ENCODE data around the gene CDH4. TPM values are rescaled to one million over a fixed set of nuclear protein-coding genes. Genes with fewer than 3 reads are reported as not detected.

Gene CDH4
- polyA plus RNA-seq, 4 donors: 1.1 to 8.1 (median 6.9) TPM

DNA sequence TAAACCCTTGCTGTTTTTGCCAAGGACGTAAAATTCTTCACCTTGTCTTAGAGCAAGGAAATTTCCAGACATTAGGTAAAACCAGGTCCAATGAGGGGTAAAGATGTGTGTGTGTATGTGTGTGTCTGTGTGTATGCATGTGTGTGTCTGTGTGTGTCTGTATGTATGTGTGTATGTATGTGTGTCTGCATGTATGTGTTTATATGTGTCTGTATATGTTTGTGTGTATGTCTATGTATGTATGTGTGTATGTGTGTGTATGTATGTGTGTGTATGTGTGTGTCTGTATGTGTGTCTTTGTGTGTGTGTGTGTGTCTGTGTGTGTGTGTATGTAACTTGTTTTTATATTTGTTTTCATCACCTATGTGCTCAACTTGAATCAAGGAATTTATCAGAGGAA lies 439.9 kb downstream of the CDH4 start:
- DNase-seq (ENCODE audit: low read depth in 4 of 4, low spot score in 3 of 4): no peak

DNA sequence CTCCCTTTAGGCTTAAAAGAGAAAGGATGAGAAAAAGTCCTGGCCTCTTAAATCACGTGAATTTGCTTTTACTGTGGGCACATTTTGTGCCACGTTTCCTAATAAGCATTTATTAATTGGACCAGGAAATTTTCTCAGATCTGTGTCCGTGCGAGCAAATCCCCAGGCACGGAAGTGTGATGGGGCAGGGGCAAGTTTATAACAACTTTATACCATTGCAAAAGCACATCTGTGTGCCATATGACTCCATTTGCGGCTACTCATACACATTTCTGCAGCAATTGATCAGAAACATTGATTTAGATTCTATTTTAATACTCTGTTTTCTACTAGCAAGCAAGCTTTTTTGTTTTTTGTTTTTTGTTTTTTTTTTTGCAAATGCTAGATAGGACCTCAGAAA lies 440.4 kb downstream of the CDH4 start:
- no peak for DNase-seq (ENCODE audit: low read depth in 4 of 4, low spot score in 3 of 4)

DNA sequence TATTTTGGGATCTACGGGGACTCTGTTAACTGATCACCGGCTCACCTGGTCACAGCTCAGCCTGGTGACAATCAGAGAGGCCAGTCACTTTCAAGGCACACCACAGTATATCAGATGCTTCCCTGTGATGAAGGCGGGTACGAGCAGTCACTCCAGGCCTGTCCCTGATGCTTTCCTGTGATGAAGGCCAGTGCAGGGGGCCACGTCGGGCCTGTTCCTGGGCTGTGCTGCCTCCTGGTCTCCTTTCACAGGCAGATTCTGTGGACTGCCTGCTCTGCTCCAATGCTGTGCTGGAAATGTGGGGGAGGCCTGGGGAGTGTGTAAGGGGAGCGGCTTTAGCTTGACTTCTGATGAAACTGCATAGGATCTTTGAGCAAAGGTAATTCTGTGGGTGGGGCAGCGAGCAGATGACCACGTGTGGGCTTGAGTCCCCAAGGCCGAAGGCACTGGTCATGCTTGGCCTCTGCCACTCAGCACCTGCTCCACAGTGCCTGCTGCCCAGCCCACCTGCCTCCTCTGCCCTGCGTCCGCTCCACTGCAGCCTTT lies 441.1 kb downstream of the CDH4 start:
- no peak for DNase-seq (ENCODE audit: low read depth in 4 of 4, low spot score in 3 of 4)

DNA sequence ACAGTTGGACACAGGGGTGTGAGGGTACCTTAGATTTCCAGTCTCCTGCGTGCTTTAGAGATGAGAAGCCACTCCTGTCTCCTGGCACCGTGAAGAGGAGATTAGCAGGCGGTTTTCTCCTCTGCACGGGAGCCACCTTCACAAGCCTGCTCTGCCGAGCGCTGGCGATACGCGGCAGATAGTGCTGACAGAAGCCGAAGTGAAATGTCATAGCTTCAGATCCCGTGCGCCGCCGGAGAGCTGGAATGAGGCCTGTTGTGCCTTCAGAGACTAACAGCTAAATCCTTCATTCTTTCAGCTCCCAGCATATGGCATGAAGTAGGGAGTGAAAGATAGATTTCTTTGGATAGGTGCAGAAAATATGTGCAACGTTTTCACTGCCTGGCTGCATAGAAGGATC lies 442.6 kb downstream of the CDH4 start:
- no peak for DNase-seq (ENCODE audit: low read depth in 4 of 4, low spot score in 3 of 4)

DNA sequence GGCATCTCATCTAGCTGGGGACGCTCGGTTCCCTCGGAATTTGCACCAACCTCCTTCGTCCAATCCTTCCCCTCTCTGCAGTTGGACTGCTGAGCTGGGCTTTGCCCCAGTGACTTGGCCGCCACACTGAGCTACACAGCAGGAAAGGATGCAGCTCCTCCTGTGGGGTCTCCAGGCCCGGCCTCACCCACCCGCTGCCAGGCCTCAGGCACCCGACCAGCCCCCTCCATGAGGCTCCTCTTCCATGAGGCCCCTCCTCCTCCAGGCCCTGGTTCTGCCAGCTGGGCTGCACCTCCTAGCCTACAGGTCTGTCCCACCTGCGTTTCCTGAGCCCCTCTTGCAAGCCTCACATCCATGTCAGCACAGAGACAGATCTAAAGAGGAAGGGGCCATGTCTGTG lies 443.7 kb downstream of the CDH4 start:
- DNase-seq (ENCODE audit: low read depth in 4 of 4, low spot score in 3 of 4): no peak

DNA sequence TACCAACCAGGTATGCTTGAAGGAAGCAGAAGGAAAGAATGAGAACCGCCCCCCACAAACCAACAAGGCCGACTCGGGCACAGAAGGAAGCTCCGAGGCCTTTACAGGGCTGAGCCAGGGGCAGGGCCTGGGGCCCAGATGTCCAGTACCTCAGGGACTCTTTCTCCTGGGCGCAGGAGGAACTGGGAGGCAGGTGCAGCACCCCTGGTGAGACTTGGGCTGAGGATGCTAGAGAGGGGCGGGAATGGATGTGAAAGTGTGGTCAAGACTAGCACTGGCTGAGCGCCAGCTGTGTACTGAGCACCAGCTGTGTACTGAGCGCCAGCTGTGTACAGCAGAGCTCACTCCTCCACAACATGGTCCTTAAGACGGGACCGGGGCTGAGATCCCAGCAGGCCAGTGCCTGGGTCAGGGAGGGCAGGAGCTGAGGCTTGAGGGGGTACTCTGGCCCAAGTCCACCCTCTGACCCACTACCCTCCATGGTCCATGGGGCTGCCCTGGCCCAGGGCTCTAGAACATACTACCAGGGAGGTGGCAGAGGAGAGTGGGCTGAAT lies 444.2 kb downstream of the CDH4 start:
- DNase-seq (ENCODE audit: low read depth in 4 of 4, low spot score in 3 of 4): no peak

DNA sequence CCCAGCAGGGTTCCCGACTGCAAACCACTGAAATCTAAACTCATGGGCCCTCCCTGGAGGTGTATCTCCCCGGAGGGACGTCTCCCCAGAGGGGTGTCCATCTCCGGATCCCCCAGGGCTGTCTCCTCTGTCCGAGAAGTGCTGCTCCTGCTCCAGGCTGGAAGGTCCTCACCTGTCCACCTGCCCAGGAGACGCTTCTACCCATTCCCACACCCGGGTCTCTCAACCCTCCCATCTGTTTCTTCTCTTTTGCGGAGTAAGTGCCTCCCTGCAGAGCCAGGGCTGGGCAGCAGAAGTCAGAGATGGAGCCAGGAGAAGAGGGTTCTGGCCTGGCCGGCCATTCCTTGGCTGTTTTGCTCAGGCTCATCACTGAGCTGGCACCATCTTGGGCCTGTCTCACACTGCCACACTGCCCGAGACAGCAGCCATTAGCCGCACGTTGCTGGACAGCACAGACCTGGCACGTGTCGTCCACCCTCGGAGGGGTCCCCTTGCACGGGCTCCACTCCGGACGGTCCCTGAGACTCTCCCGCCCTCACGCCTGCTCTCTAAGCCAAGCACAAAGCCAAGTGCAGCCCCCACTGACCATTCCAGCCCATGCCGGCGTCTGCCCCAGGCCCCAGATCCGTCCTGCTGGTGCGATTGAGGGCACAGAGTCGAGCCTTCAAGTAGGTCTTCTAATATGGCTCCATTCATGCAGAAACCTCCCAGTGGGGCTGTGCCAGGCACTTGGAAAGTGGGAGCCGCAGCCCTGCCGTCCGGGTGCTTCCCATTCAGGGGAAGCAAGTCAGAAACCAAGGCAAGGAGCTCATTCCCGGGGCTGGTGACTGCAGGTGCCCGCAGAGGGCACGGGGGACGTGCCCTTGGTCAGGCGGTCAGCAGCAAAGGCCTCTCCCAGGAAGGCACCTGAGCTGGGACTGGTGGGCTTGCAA lies 445.9 kb downstream of the CDH4 start:
- DNase-seq (ENCODE audit: low read depth in 4 of 4, low spot score in 3 of 4): no peak

DNA sequence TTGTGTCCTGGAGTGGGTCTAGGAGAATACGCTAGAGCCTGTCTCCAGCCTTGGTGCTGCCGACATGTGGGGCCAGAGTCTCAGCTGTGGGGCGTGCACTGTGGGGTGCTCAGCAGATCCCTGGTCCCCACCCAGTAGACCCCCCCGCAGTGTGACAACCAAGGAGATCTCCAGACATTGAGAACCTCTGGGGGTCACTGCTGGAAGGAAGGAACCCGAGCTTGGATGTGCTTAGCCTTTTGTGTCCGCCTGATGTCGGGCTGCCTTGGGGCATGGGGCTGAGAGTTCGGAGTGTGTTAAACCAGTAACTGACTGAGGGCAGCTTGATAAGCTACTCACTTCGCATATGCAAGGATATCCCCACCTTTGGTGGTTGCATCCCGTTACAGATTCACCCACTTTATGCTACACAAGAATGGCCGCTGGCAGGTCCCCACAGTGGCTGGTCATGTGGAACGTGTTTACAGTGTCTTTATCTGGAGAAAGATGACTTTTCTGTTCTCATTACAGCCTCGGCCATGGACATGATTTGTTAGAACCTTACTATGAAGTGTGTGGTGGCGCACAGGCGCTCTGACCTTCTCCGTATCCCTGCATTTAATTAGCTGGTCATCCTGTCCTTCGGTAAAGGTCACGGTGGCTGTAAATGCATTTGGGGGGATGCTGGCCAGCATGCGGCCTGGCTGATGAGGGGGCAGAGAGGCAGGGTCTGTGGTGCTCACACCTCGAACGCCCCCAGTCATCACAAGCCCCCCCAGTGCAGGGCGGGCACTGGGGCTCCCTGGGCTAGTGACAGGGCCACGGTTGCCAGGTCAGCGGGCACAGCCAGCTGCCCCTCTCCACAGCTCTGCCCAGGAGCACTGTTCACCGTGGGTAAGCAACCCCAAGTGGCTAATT lies 446.8 kb downstream of the CDH4 start:
- no peak for DNase-seq (ENCODE audit: low read depth in 4 of 4, low spot score in 3 of 4)

DNA sequence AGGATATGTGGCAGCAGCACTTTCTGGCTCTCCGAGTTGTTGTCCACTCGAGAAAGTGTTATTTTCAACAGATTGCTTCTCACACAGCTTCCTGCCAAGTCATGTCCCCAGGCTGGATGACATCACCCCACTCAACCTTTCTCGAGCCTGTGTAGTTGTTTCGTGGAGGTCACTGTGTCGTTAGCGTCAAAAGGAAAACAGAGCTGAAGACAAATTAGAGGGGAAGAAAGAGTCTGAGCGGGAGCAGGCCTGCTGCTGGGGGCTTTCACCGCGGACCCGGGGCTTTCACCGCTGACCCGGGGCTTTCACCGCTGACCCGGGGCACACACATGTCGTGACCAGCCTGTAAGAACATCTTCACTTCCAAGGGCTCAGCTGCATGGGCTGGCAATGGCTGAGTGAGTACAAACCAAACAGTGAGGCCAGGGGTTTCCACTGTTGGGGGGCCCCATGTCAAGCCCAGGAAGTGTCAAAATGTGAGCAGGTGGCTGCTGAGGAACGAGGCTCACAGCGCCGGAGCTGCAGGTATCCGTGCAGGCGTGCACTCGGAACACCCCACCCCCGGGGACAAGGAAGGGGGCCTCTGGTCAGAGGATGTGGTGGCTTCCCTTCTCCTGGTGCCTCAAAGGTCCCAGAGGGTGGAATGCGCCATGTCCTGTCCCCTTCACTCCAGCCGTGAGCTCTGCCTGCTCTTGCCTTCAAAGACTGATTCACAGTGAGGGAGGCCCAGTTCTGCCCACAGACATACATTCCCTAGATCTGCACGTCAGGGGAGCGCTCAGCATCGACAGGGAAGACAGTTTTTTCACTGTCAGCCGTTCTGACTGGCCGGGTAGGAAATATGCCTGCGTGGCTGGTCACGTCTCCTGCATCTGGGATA lies 447.7 kb downstream of the CDH4 start:
- no peak for DNase-seq (ENCODE audit: low read depth in 4 of 4, low spot score in 3 of 4)

DNA sequence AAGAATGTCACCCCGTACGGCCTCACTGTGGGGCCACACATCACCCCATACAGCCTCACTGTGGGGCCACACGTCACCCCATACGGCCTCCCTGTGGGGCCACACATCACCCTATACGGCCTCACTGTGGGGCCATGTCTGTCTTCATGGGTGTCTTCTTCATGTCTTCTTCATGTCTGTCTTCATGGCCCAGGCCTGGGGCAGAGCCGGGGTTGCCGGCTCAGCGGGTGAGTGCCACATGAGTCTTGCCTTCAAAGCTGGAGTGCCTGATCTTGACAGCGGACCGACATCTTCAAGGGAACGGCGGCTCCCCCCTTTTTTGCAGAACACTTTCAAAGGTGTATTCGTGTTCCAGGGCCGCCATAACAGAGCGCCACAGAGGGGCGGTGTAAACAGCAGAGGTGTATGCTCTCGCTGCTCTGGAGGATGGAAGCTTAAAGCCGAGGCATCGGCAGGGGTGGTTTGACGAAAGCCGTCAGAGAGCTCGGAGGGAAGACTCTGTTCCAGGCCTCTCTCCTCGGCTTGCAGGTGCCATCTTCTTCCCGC lies 448.6 kb downstream of the CDH4 start:
- DNase-seq (ENCODE audit: low read depth in 4 of 4, low spot score in 3 of 4): no peak

DNA sequence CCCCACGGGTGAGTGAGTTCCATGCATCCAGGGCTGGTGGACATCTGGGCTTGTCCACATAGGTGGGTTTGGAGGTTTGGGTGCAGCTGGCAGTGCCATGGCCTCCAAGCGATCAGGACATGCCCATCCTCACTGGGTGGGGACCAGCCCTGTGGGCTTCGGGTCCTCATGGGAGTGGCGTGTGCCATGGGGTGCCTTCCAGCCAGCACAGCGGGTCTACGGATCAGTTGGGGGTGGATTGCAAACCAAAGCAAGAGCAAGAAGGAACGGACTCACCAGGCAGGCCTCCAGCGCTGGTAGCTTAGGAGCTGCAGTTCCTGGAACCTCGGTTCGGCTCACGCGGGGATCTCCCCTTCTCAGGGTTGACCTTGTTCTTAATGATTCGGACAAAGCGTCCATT lies 449.3 kb downstream of the CDH4 start:
- DNase-seq (ENCODE audit: low read depth in 4 of 4, low spot score in 3 of 4): no peak

DNA sequence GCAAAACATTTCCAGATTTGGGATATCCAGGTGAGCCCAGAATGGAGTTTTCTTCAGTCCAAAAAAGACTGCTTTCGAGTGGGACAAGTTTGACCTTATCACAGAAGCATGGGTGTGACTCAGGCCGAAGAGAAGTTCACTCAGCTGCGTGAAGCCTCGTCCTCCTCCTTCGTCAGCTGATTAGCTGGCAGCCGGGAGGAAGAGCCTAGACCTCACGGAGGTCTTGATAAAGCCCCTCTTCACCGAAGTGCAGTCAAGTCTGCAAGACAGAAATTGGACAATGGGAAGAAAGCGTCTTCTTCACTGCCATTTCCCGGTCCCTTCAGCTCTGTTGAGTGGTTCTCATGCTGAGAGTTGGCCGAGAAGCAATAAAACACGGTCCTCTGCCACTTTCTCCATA lies 449.7 kb downstream of the CDH4 start:
- no peak for DNase-seq (ENCODE audit: low read depth in 4 of 4, low spot score in 3 of 4)

DNA sequence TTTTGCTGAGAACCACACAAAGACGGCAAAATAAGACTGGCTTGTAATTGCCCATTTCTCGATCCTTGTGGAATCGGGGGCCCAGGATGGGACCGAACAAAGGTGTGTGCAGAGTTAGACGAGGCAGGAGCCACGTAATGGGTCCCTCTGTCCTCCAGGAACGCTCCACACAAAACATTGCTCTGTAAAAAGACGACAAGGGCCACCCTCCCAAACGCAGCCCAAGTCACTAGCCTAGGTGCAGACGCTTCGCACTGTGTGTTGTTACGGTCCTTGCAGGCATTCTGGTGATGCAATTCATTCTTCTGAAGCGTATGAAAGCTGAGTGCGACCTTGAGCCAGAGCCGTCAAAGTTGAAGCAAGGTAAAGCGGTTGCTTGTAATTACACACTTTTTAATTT lies 450.2 kb downstream of the CDH4 start:
- DNase-seq (ENCODE audit: low read depth in 4 of 4, low spot score in 3 of 4): no peak

DNA sequence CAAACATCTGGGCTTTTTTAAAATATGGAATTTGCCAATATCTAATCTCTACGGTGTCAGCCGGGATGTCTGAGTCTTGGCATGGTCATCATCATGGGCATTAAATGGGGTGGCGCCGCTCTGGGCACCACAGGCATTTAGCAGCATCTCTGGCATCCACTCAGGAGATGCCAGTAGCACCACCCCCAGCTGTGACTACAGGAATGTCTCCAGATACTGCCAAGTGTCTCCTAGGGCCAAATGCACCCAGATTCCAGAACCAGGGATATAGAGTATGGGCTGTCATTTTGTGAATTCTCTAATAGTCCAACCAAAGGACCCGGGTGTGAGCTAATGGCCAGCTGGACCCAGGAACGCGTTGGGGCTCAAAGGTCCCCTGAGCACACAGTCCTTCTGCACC lies 452.6 kb downstream of the CDH4 start:
- DNase-seq (ENCODE audit: low read depth in 4 of 4, low spot score in 3 of 4): no peak

DNA sequence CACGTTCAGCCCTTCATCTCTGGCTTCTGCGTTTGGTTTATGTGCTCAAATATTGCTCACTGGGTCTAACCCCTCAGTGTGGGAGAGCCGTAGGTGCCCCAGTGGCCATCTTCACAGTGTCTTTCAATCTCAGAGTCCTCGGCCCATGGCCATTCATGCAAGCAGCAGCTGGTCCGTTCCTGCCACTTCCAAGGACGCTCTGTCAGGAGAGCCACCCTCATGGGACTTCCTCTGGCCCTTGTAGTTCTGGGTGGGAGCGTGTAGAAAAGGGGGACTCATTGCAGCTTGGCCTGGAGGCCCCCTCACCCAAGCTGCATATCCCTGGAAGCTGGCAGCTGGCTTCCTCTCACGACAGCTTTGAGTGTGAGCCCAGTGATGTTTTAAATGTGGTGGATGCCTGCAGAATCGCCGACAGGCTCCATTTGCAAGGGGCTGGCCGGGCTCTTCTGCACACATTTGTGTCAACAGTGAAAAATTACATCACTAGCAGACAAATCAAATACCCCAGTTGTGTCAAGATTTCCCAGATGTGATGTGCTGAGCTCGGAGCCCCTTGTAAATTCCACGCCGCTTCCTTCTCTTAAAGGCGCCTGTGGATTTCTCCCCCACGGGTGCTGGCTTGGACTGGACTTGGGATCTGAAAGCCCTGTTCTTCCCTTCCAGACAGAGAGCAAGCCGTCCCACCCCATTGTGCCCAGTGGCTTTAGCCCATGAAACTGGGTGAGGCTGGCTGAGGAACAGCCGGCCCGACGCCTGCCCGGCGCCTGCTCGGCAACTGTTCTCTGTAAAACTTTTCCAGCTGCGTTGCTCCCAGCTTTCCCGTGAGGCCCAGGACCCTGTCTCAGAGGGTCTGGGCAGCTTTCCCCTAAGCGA lies 453.6 kb downstream of the CDH4 start:
- DNase-seq (ENCODE audit: low read depth in 4 of 4, low spot score in 3 of 4): no peak

DNA sequence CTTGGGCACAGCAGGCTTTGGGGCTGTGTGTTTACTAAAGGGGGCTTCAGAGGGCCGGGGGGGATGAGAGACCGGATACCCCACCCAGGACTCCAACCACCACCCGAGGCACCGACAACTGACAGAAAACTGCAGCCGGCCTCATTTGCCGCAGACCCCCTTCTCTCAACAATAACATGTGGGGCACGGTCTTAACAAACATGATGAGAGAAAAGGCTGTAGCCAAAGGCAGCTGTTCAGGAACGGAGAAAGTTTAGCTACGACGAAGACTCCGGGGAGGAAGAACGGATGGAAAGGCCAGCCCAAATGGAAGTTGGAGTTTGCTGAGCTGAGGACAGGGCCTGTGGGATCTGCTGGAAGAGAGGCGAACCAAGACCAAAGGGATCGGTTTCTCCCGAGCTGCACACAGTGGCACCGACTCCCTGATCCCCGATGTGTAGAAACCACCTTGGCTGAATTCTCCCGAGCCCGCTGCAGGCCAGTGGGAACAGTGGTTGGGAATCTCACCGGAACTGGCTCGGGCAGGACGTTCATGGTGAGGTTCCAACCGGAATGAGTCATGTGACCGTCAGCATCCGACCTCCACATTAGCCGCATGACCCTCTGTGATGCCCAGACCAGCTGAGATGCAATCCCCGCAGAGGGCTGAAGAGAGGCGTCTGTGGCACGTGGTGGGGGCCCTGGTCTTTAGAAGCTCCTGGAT lies 454.3 kb downstream of the CDH4 start:
- DNase-seq (ENCODE audit: low read depth in 4 of 4, low spot score in 3 of 4): no peak

DNA sequence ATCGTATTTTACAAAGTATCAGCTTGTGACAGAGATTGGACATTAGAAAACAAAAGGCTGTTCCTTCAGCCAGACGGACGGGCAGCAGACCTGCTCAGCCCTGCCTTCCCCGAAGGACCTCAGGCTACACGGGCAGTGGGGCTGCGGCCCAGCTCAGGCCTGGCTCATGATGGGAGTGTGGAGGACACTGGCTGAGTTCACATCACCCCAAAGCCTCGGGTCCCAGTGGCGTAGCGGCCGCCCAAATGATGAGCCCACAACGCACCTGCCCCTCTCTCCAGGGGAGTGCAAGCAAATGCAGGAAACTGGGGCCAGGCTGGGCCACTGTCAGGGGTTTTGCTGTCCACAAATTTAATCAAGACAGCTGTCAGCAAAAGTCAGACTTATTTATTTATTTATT lies 456.8 kb downstream of the CDH4 start:
- no peak for DNase-seq (ENCODE audit: low read depth in 4 of 4, low spot score in 3 of 4)

DNA sequence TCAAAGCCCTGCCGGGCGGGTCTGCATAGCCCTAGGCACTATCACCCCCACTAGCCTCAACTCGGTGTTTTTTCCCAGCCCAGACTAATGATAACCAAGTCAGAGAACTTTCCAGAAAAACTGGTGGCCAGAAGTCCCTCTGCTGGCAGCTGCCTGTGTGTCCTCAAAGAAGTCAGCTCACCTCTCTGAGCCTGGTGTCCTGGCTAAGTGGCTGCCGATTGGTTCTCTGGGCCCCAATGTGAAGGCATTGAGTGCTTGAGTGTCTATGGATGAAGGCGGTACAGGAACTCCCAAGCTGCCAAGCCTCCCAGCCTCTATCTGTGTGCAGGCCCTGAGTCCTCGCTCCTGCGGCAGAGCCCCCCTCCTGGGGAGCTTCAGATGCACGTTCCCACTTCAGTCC lies 458.0 kb downstream of the CDH4 start:
- DNase-seq (ENCODE audit: low read depth in 4 of 4, low spot score in 3 of 4): no peak
